Mammary epithelial cell (primary cell): ENCODE measurements around the gene GTPBP6.

Experiments used
- EZH2 ChIP-seq: IDR thresholded peaks from 2 replicates; pipeline ENCODE4 v1.6.1; 2012; ENCODE audit warnings: low read length, inconsistent platforms, borderline replicate concordance
- TF ChIP-seq, protein P1 (sequence below), 2 donors: IDR thresholded peaks in 1 of 2; conservative IDR thresholded peaks in 1 of 2; 2 replicates each; pipeline ENCODE4 v1.5.1; 2011 to 2012; ENCODE audit warnings: inconsistent platforms in 2 of 2, low read length in 2 of 2, mild to moderate bottlenecking in 2 of 2, control low read depth in 1 of 2, low read depth in 1 of 2; ENCODE audit not compliant: insufficient read depth in 1 of 2; ENCODE audit errors: extremely low read depth in 1 of 2

DNA sequence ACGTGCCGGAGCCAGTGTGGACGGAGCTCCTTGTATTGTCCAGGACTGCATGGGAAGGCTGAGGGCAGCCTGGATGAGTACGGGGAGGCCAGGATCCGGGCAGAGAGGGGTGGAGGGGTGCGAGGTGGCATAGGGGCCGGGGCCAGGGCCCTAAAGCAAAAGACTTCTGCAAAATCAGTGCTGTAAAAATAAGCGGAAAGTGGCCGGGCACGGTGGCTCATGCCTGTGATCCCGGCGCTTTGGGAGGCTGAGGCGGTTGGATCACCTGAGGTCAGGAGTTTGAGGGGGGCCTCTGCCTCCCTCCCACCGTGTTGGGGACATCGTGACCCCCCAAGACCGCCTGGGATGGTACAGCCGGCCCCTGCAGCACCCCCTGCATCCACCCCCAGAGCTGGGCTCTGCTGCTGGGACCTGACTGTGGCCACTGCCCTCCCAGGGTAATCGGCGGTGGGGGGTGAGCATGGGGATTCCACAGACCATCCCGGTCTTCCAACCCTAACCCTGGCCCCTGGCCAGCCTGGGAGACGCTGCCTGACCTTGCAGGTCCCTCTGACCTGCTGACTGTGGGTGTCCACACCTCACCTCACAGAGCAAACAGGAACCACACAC lies 60.8 kb downstream of the GTPBP6 start:
- TF ChIP-seq, protein P1, sequence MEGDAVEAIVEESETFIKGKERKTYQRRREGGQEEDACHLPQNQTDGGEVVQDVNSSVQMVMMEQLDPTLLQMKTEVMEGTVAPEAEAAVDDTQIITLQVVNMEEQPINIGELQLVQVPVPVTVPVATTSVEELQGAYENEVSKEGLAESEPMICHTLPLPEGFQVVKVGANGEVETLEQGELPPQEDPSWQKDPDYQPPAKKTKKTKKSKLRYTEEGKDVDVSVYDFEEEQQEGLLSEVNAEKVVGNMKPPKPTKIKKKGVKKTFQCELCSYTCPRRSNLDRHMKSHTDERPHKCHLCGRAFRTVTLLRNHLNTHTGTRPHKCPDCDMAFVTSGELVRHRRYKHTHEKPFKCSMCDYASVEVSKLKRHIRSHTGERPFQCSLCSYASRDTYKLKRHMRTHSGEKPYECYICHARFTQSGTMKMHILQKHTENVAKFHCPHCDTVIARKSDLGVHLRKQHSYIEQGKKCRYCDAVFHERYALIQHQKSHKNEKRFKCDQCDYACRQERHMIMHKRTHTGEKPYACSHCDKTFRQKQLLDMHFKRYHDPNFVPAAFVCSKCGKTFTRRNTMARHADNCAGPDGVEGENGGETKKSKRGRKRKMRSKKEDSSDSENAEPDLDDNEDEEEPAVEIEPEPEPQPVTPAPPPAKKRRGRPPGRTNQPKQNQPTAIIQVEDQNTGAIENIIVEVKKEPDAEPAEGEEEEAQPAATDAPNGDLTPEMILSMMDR (conservative IDR thresholded peaks at IDR 0.05 in 1 of 2, IDR thresholded peaks at IDR 0.05 in 1 of 2; ENCODE audit: extremely low read depth in 1 of 2, insufficient read depth in 1 of 2, low read depth in 1 of 2, low read length in 2 of 2) = no peak
- no peak for TF ChIP-seq EZH2
